CD14-positive monocyte (primary cell): ENCODE measurements around the gene HSPD1. TPM values are rescaled to one million over a fixed set of nuclear protein-coding genes. Genes with fewer than 3 reads are reported as not detected.

Experiments used
- DNase-seq, 3 donors: peaks; one replicate each; pipeline ENCODE4 v3.0.0-alpha.2; 2011 to 2022
- H2AFZ ChIP-seq: 2 replicates; pipeline ENCODE4 v1.6.0; 2012; ENCODE audit warnings: mild to moderate bottlenecking, low read depth, low read length, inconsistent platforms; ENCODE audit not compliant: insufficient read depth, poor library complexity, severe bottlenecking
- H3K27ac ChIP-seq, 2 donors: 1 replicate in 1 of 2; 2 replicates in 1 of 2; pipeline ENCODE4 v1.5.1; 2012 to 2013; ENCODE audit warnings: low read length in 2 of 2, control low read depth in 1 of 2, inconsistent platforms in 1 of 2, low read depth in 1 of 2, mild to moderate bottlenecking in 1 of 2
- H3K27me3 ChIP-seq, 2 donors: one replicate each; pipeline versions ENCODE4 v1.6.0 to v1.6.1; 2011 to 2013; ENCODE audit warnings: low read length in 2 of 2; ENCODE audit not compliant: control insufficient read depth in 2 of 2, insufficient read depth in 2 of 2
- H3K36me3 ChIP-seq, 2 donors: replicated peaks in 1 of 2; 1 replicate in 1 of 2; 2 replicates in 1 of 2; pipeline versions ENCODE4 v1.5.1 to v1.6.1; 2012 to 2013; ENCODE audit warnings: low read length in 2 of 2, control low read depth in 1 of 2, inconsistent platforms in 1 of 2, mild to moderate bottlenecking in 1 of 2; ENCODE audit not compliant: insufficient read depth in 2 of 2, control insufficient read depth in 1 of 2
- H3K4me1 ChIP-seq, 2 donors: 1 replicate in 1 of 2; 2 replicates in 1 of 2; pipeline versions ENCODE4 v1.5.1 to v1.6.1; 2012 to 2013; ENCODE audit warnings: low read length in 2 of 2, control low read depth in 1 of 2, inconsistent platforms in 1 of 2, mild to moderate bottlenecking in 1 of 2, moderate library complexity in 1 of 2; ENCODE audit not compliant: insufficient read depth in 2 of 2, control insufficient read depth in 1 of 2
- H3K4me2 ChIP-seq: replicated peaks from 2 replicates; pipeline ENCODE3; 2012; ENCODE audit warnings: low read length, moderate library complexity, mild to moderate bottlenecking; ENCODE audit not compliant: poor library complexity, severe bottlenecking; ENCODE audit errors: extremely low read depth
- H3K4me3 ChIP-seq, 3 experiments: fragments of 200-600 bp in 1 of 3; sonication (generic) in 1 of 3; replicated peaks in 1 of 3; 1 replicate in 2 of 3; 2 replicates in 1 of 3; pipeline ENCODE4 v1.5.1; 2011 to 2013; ENCODE audit warnings: low read length in 3 of 3, mild to moderate bottlenecking in 3 of 3, control low read depth in 2 of 3, low read depth in 2 of 3, inconsistent platforms in 1 of 3, moderate library complexity in 1 of 3
- H3K79me2 ChIP-seq: 2 replicates; pipeline ENCODE4 v1.6.0; 2012; ENCODE audit warnings: mild to moderate bottlenecking, control low read depth, inconsistent platforms, low read length, moderate library complexity; ENCODE audit not compliant: insufficient read depth
- H3K9ac ChIP-seq: 2 replicates; pipeline ENCODE4 v1.6.0; 2017; ENCODE audit warnings: low read length, mild to moderate bottlenecking; ENCODE audit not compliant: insufficient read depth, poor library complexity, severe bottlenecking
- H3K9me3 ChIP-seq, 2 donors: replicated peaks in 1 of 2; 1 replicate in 1 of 2; 2 replicates in 1 of 2; pipeline versions ENCODE4 v1.5.1 to v1.6.1; 2012 to 2013; ENCODE audit warnings: low read length in 2 of 2, control low read depth in 1 of 2; ENCODE audit not compliant: control insufficient read depth in 1 of 2, insufficient read depth in 1 of 2
- H4K20me1 ChIP-seq: 2 replicates; pipeline ENCODE4 v1.6.0; 2012; ENCODE audit warnings: mild to moderate bottlenecking, low read length, control low read depth, moderate library complexity; ENCODE audit not compliant: insufficient read depth
- H3K27ac Mint-ChIP-seq, 7 donors: one replicate each; pipeline ENCODE4 v1.8.0; 2020; ENCODE audit warnings: mild to moderate bottlenecking in 7 of 7, mixed read lengths in 7 of 7, moderate library complexity in 6 of 7, inconsistent platforms in 2 of 7
- H3K27me3 Mint-ChIP-seq, 3 donors: one replicate each; pipeline ENCODE4 v1.8.0; 2021 to 2022; ENCODE audit warnings: low read depth in 3 of 3, mild to moderate bottlenecking in 3 of 3, mixed read lengths in 3 of 3, moderate library complexity in 3 of 3, inconsistent platforms in 1 of 3
- H3K36me3 Mint-ChIP-seq, 2 donors: one replicate each; pipeline ENCODE4 v1.8.0; 2020; ENCODE audit warnings: mixed read lengths in 2 of 2, inconsistent platforms in 1 of 2, mild to moderate bottlenecking in 1 of 2
- H3K4me1 Mint-ChIP-seq: one replicate; pipeline ENCODE4 v1.8.0; 2020; ENCODE audit warnings: mild to moderate bottlenecking, mixed read lengths
- H3K4me3 Mint-ChIP-seq, 2 donors: one replicate each; pipeline ENCODE4 v1.8.0; 2020; ENCODE audit warnings: mild to moderate bottlenecking in 2 of 2, mixed read lengths in 2 of 2, moderate library complexity in 1 of 2
- H3K9me3 Mint-ChIP-seq, 7 donors: one replicate each; pipeline ENCODE4 v1.8.0; 2020 to 2022; ENCODE audit warnings: mixed read lengths in 7 of 7, mild to moderate bottlenecking in 6 of 7, moderate library complexity in 6 of 7, inconsistent platforms in 2 of 7
- WGBS: methylation state at CpG from one replicate; pipeline ENCODE4 v1.1.5; 2013; ENCODE audit warnings: missing lambda C conversion rate; ENCODE audit not compliant: insufficient coverage; 5-methylcytosine and 5-hydroxymethylcytosine counted together
- intact Hi-C, 2 donors: fragments of 100-400 bp; cut with micrococcal nuclease; formaldehyde crosslinking; loops; one replicate each; pipeline versions ENCODE4 v1.15.0 to v1.15.1; 2023
- polyA plus RNA-seq, 3 donors: library from polyadenylated mRNA; depleted of rRNA in 1 of 3; unstranded in 2 of 3; stranded (reverse) in 1 of 3; fragments of 300-500 nt in 2 of 3; fragments of >200 nt in 1 of 3; fragmentation: Illumina TruSeq in 2 of 3; gene quantifications; 1 replicate in 2 of 3; 2 replicates in 1 of 3; pipeline ENCODE4 v1.2.3, GENCODE V29; 2012 to 2021
- TF ChIP-seq, protein P1 (sequence below): fragments of 200-600 bp; IDR thresholded peaks from one replicate; pipeline ENCODE4 v1.8.0; 2022; ENCODE audit warnings: antibody characterized with exemption, mild to moderate bottlenecking

Gene HSPD1
- polyA plus RNA-seq, 3 donors = 42.7 to 62.1 (median 44.5) TPM

- H3K36me3 Mint-ChIP-seq = peaks cover 39 to 69% of the 10 kb centered on the region in 2 donors
- peaks cover 86% of the 10 kb centered on the region for H4K20me1 ChIP-seq
- H3K9me3 Mint-ChIP-seq = no peaks in the 10 kb centered on the region
- H3K27ac Mint-ChIP-seq = peak overlapping the region in 1 of 7 donors; percentile 54
- peaks cover 0 to 2% (median 0%) of the 10 kb centered on the region in 3 donors for H3K27me3 Mint-ChIP-seq
- no peak overlapping the region for H3K4me3 Mint-ChIP-seq
- no peak overlapping the region for H2AFZ ChIP-seq
- 100% methylated on average over 1 of the region's 2 CpGs for WGBS
- H3K79me2 ChIP-seq = peaks cover 78% of the 10 kb centered on the region
- H3K4me3 ChIP-seq = no peak overlapping the region
- H3K27ac ChIP-seq = no peak overlapping the region
- H3K36me3 ChIP-seq = peaks cover 58 to 68% of the 10 kb centered on the region in 2 donors
- no peak overlapping the region for H3K4me2 ChIP-seq
- intact Hi-C loops = loop anchor here in 1 of 2 donors (10.0 kb wide), 1 partner anchor 46 kb away; no protein-coding TSS in a partner anchor
- H3K9me3 ChIP-seq = no peaks in the 10 kb centered on the region
- H3K27me3 ChIP-seq = no peaks in the 10 kb centered on the region
- H3K4me1 ChIP-seq = peaks cover 3 to 6% of the 10 kb centered on the region in 2 donors
- TF ChIP-seq, protein P1, sequence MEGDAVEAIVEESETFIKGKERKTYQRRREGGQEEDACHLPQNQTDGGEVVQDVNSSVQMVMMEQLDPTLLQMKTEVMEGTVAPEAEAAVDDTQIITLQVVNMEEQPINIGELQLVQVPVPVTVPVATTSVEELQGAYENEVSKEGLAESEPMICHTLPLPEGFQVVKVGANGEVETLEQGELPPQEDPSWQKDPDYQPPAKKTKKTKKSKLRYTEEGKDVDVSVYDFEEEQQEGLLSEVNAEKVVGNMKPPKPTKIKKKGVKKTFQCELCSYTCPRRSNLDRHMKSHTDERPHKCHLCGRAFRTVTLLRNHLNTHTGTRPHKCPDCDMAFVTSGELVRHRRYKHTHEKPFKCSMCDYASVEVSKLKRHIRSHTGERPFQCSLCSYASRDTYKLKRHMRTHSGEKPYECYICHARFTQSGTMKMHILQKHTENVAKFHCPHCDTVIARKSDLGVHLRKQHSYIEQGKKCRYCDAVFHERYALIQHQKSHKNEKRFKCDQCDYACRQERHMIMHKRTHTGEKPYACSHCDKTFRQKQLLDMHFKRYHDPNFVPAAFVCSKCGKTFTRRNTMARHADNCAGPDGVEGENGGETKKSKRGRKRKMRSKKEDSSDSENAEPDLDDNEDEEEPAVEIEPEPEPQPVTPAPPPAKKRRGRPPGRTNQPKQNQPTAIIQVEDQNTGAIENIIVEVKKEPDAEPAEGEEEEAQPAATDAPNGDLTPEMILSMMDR = no peak
- H3K9ac ChIP-seq = no peak overlapping the region
- DNase-seq = no peak
- H3K4me1 Mint-ChIP-seq = peaks cover 16% of the 10 kb centered on the region
These were observed 38.6 kb downstream of the HSPD1 start for GRCh38 chr2:197461057-197461456.

DNA sequence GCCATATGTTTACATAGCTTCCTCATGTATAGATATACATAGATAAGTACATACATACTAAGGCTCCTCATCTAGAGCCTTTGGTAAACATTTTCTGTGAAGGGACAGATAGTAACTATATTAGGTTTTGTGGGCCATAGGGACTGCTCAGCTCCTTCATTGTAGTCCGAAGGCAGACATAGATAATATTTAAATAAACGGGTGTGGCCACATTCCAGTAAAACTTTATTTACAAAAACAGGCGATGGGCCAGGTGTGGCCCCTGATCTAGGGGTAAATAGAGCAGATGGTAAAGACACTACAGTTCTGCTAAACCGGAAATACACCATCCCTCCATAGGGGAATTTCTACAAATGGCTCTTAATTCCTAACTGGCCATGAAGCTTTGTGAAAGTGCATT is 39.0 kb downstream of the HSPD1 start:
- peaks cover 82% of the 10 kb centered on the region for H3K79me2 ChIP-seq
- H2AFZ ChIP-seq = no peak overlapping the region
- peaks cover 3 to 6% of the 10 kb centered on the region in 2 donors for H3K4me1 ChIP-seq
- TF ChIP-seq, protein P1 = no peak
- Mint-ChIP-seq H3K4me3 (no peak overlapping the region), H3K27ac (no peak overlapping the region), H3K36me3 (peaks cover 37 to 69% of the 10 kb centered on the region in 2 donors), H3K4me1 (peaks cover 18% of the 10 kb centered on the region), H3K9me3 (no peaks in the 10 kb centered on the region), H3K27me3 (peaks cover 0 to 2% (median 0%) of the 10 kb centered on the region in 3 donors)
- H4K20me1 ChIP-seq = peaks cover 85% of the 10 kb centered on the region
- 100% methylated on average over 1 of the region's 4 CpGs for WGBS
- no peaks in the 10 kb centered on the region for H3K27me3 ChIP-seq
- no peak overlapping the region for H3K27ac ChIP-seq
- peaks cover 56 to 64% of the 10 kb centered on the region in 2 donors for H3K36me3 ChIP-seq
- H3K4me3 ChIP-seq = no peak overlapping the region
- no peaks in the 10 kb centered on the region for H3K9me3 ChIP-seq
- no peak for DNase-seq
- H3K9ac ChIP-seq = no peak overlapping the region
- no peak overlapping the region for H3K4me2 ChIP-seq
- intact Hi-C loops = loop anchor here in 1 of 2 donors (10.0 kb wide), 1 partner anchor 46 kb away; no protein-coding TSS in a partner anchor
